ENCODE data around the gene CELA1. TPM values are rescaled to one million over a fixed set of nuclear protein-coding genes. Genes with fewer than 3 reads are reported as not detected.

CELA1 gene
- total RNA-seq, 1 donor from 2014 or later = not detected

DNA sequence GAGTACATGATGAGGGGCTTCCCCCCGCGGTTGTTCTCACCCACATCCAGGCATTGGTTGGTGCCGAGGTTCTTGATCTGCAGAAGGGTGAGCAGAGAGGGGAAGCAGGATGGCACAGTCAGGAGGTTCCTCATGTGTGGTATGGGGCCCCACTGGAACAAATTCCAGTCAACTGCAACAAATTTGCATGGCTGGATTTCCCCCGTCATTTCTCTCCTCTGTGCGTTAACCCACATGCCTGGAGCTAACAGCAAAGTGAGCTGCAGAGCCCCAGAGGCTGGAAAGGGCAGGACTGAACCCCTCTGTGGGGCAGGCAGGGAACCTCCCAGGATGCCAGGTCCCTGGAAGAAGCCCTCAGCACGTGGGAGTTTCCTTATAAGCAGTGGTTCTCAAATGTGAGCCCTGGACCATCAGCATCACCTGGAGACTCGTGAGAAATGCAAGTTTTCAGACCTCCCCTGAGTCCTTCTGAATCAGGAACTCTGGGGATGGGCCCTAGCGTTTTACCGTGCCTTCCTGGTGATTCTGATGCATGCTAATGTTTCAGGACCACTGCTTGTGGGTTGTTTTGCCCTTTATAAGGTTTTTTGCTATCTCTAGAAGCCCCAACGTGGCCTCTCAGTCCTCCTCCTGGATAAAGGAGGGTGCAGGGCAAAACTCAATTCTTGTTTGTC, 11.0 kb upstream of the CELA1 start:
- no peaks in the 10 kb centered on the region for H3K9me3 Mint-ChIP-seq (ENCODE audit: unreplicated experiment)
- DNase-seq (ENCODE audit: extremely low spot score, unreplicated experiment) = no peak
- TF ChIP-seq, protein P1, sequence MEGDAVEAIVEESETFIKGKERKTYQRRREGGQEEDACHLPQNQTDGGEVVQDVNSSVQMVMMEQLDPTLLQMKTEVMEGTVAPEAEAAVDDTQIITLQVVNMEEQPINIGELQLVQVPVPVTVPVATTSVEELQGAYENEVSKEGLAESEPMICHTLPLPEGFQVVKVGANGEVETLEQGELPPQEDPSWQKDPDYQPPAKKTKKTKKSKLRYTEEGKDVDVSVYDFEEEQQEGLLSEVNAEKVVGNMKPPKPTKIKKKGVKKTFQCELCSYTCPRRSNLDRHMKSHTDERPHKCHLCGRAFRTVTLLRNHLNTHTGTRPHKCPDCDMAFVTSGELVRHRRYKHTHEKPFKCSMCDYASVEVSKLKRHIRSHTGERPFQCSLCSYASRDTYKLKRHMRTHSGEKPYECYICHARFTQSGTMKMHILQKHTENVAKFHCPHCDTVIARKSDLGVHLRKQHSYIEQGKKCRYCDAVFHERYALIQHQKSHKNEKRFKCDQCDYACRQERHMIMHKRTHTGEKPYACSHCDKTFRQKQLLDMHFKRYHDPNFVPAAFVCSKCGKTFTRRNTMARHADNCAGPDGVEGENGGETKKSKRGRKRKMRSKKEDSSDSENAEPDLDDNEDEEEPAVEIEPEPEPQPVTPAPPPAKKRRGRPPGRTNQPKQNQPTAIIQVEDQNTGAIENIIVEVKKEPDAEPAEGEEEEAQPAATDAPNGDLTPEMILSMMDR (IDR thresholded peaks at IDR 0.05) = no peak
- no peaks in the 10 kb centered on the region for H3K4me1 Mint-ChIP-seq (ENCODE audit: unreplicated experiment)
- no peak overlapping the region for H3K4me3 Mint-ChIP-seq (ENCODE audit: unreplicated experiment)
- no peak overlapping the region for H3K27ac Mint-ChIP-seq (ENCODE audit: unreplicated experiment)
- H3K27me3 Mint-ChIP-seq (ENCODE audit: unreplicated experiment) = no peaks in the 10 kb centered on the region
- H3K36me3 Mint-ChIP-seq (ENCODE audit: unreplicated experiment) = no peaks in the 10 kb centered on the region

DNA sequence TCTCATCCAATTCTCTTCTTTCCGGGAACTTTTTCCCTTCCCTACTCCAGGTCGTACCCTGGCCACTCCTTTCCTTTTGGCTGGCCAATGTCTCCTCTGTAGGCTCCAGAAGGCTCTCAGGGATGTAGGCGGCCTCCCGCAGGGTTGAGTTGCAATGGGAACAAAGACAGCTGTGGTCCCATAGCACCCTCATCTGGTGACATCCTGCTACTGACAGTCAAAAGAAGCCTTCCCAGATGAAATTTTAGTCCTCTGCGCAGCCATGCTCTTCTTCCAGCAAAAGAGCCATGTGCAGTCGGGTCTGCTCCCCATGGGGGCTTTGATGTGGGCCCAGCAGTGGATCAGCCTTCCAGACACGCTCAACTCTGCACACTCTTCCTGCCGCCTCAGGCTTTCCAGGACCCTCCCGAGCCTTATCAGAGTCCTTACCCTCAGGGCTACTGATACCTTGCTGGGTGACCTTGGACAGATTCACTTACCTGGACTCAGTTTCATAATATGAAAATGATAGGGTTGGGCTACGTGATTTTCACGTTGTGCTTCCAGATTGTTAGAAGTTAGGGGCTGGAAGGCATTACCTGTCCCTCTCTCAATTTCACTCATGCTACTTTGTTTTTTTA, 5.5 kb upstream of the CELA1 start:
- DNase-seq (ENCODE audit: extremely low spot score, unreplicated experiment) = no peak
- no peak overlapping the region for H3K4me3 Mint-ChIP-seq (ENCODE audit: unreplicated experiment)
- no peak overlapping the region for H3K27ac Mint-ChIP-seq (ENCODE audit: unreplicated experiment)
- H3K27me3 Mint-ChIP-seq (ENCODE audit: unreplicated experiment) = no peaks in the 10 kb centered on the region
- H3K4me1 Mint-ChIP-seq (ENCODE audit: unreplicated experiment) = no peaks in the 10 kb centered on the region
- TF ChIP-seq, protein P1 (IDR thresholded peaks at IDR 0.05) = peak; percentile 68
- no peaks in the 10 kb centered on the region for H3K36me3 Mint-ChIP-seq (ENCODE audit: unreplicated experiment)
- H3K9me3 Mint-ChIP-seq (ENCODE audit: unreplicated experiment) = no peaks in the 10 kb centered on the region

DNA sequence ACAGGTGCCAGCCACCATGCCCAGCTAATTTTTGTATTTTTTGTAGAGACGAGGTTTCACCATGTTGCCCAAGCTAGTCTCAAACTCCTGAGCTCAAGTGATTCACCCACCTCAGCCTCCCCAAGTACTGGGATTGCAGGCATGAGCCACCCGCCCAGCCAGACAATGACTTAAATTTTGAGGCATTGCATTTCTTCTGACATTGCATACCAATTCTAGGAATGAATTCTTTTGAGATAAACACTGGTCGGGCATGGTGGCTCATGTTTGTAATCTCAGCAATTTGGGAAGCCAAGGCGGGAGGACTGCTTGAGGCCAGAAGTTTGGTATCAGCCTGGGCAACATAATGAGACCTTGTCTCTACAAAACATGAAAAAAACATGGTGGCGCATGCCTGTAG, 2.5 kb upstream of the CELA1 start:
- Mint-ChIP-seq H3K9me3 (ENCODE audit: unreplicated experiment) (no peaks in the 10 kb centered on the region), H3K27me3 (ENCODE audit: unreplicated experiment) (no peaks in the 10 kb centered on the region), H3K4me3 (ENCODE audit: unreplicated experiment) (no peak overlapping the region), H3K4me1 (ENCODE audit: unreplicated experiment) (no peaks in the 10 kb centered on the region), H3K27ac (ENCODE audit: unreplicated experiment) (no peak overlapping the region), H3K36me3 (ENCODE audit: unreplicated experiment) (no peaks in the 10 kb centered on the region)
- no peak for DNase-seq (ENCODE audit: extremely low spot score, unreplicated experiment)
- TF ChIP-seq, protein P1 (IDR thresholded peaks at IDR 0.05) = no peak

DNA sequence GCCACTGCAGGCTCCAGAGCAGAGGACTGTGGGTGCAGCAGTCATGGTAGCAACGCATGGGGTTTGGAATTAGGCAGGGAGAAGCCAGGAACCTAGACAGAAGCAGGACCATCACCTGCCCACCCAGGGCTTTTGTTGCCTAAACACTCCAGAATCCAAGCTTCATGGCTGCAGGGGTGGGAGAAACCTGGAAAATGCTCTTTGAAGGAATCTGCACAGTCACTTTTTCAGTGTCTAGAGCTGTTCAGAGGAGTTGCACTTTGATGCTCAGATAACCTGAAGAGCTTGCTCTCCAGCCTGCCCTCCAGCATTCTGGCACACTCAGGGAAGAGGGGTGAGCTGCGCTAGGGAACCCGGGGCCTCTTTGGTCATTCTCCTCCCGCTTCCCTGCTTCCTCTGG, 1.6 kb upstream of the CELA1 start:
- TF ChIP-seq, protein P1 (IDR thresholded peaks at IDR 0.05) = no peak
- DNase-seq (ENCODE audit: extremely low spot score, unreplicated experiment) = no peak
- H3K27me3 Mint-ChIP-seq (ENCODE audit: unreplicated experiment) = no peaks in the 10 kb centered on the region
- no peaks in the 10 kb centered on the region for H3K4me1 Mint-ChIP-seq (ENCODE audit: unreplicated experiment)
- no peak overlapping the region for H3K27ac Mint-ChIP-seq (ENCODE audit: unreplicated experiment)
- H3K9me3 Mint-ChIP-seq (ENCODE audit: unreplicated experiment) = no peaks in the 10 kb centered on the region
- no peak overlapping the region for H3K4me3 Mint-ChIP-seq (ENCODE audit: unreplicated experiment)
- no peaks in the 10 kb centered on the region for H3K36me3 Mint-ChIP-seq (ENCODE audit: unreplicated experiment)

DNA sequence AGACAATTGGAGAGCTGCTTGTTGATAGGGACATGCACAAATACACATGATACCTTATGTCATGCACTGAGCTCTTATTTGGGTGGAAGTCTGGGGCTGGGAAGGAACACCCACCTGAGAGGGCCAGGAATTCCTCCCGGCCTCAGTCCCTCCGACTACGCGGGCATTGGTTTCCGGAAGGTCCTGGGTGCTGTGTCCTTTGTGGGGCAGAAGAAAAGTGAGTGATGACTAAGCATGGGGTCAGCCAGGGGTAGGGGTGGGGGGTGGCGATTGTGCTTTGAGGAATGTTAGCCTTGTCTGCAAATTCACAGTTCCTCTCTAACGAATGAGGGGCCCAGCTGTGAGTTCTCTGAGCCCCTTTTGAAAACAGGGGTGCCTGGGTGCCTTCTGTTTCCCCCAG, 798 bp downstream of the CELA1 start:
- TF ChIP-seq, protein P1 (IDR thresholded peaks at IDR 0.05) = no peak
- DNase-seq (ENCODE audit: extremely low spot score, unreplicated experiment) = no peak
- no peaks in the 10 kb centered on the region for H3K4me1 Mint-ChIP-seq (ENCODE audit: unreplicated experiment)
- H3K27me3 Mint-ChIP-seq (ENCODE audit: unreplicated experiment) = no peaks in the 10 kb centered on the region
- H3K4me3 Mint-ChIP-seq (ENCODE audit: unreplicated experiment) = no peak overlapping the region
- H3K9me3 Mint-ChIP-seq (ENCODE audit: unreplicated experiment) = no peaks in the 10 kb centered on the region
- H3K27ac Mint-ChIP-seq (ENCODE audit: unreplicated experiment) = no peak overlapping the region
- no peaks in the 10 kb centered on the region for H3K36me3 Mint-ChIP-seq (ENCODE audit: unreplicated experiment)
